Stimulated activated CD8-positive, alpha-beta memory T cell treated with anti-CD3 and anti-CD28 coated beads, Interleukin-15, amount 100 ng/mL, for 24 hours (primary cell): Measurements from ENCODE around the gene ZNF24.

Source experiments
- DNase-seq: peaks from one replicate; pipeline ENCODE4 v3.0.0-alpha.2; 2020; ENCODE audit warnings: low read depth

Gene ZNF24

GRCh38 chr18:35352778-35353177, 8.6 kb upstream of the ZNF24 start:
- no peak for DNase-seq

GRCh38 chr18:35352283-35352682, 8.1 kb upstream of the ZNF24 start:
- no peak for DNase-seq

- no peak for DNase-seq
Measured at GRCh38 chr18:35348001-35348400, 3.8 kb upstream of the ZNF24 start.

- DNase-seq = no peak
Measured at GRCh38 chr18:35345950-35346349, 1.7 kb upstream of the ZNF24 start.

GRCh38 chr18:35345460-35345921, 1.3 kb upstream of the ZNF24 start:
- DNase-seq = no peak

GRCh38 chr18:35344736-35345459, 678 bp upstream of the ZNF24 start:
- DNase-seq = no peak

- no peak for DNase-seq
Measured at GRCh38 chr18:35343488-35343935, 708 bp downstream of the ZNF24 start.

- DNase-seq = no peak
Measured at GRCh38 chr18:35337286-35337685, 6.9 kb downstream of the ZNF24 start.

- DNase-seq = no peak
Measured at GRCh38 chr18:35335866-35336265, 8.4 kb downstream of the ZNF24 start.

- DNase-seq = no peak
Measured at GRCh38 chr18:35334821-35335220, 9.4 kb downstream of the ZNF24 start.

- no peak for DNase-seq
Measured at GRCh38 chr18:35334212-35334611, 10.0 kb downstream of the ZNF24 start.

GRCh38 chr18:35331367-35332087, 12.7 kb downstream of the ZNF24 start:
- DNase-seq = no peak

- no peak for DNase-seq
Measured at GRCh38 chr18:35328868-35329267, 15.4 kb downstream of the ZNF24 start.

GRCh38 chr18:35326695-35327387, 17.4 kb downstream of the ZNF24 start:
- DNase-seq = no peak

GRCh38 chr18:35324926-35325655, 19.1 kb downstream of the ZNF24 start:
- no peak for DNase-seq

- DNase-seq = no peak
Measured at GRCh38 chr18:35322486-35323458, 21.4 kb downstream of the ZNF24 start.

- no peak for DNase-seq
Measured at GRCh38 chr18:35311496-35311895, 32.7 kb downstream of the ZNF24 start.

- DNase-seq = no peak
Measured at GRCh38 chr18:35306588-35307250, 37.5 kb downstream of the ZNF24 start.

- no peak for DNase-seq
Measured at GRCh38 chr18:35303610-35304009, 40.6 kb downstream of the ZNF24 start.

- DNase-seq = no peak
Measured at GRCh38 chr18:35296060-35296459, 48.2 kb downstream of the ZNF24 start.
